OCI-LY7 (cell line): Measurements from ENCODE around the gene FAM227B.

Source experiments
- CTCF ChIP-seq: fragments of 200-600 bp; sonication (generic); conservative IDR thresholded peaks from 2 replicates; pipeline ENCODE4 v1.5.1; 2014; ENCODE audit warnings: mild to moderate bottlenecking, antibody characterized with exemption, low read length, moderate library complexity, mixed read lengths
- EZH2phosphoT487 ChIP-seq: fragments of 200-600 bp; sonication (generic); IDR thresholded peaks from 2 replicates; pipeline ENCODE4 v1.6.1; 2018; ENCODE audit warnings: low read depth, borderline replicate concordance, mild to moderate bottlenecking, mixed run types, antibody characterized with exemption, low read length, moderate library complexity, mixed read lengths

GRCh38 chr15:49573421-49573820 is 47.2 kb downstream of the FAM227B start:
- TF ChIP-seq CTCF, result no peak
- TF ChIP-seq EZH2phosphoT487, result no peak
